PC-3 (cell line): ENCODE data around the gene LMO1.

Experiments
- EZH2 ChIP-seq: fragments of 300-600 bp; sonication (generic); IDR thresholded peaks from one replicate; pipeline ENCODE4 v1.6.1; 2017; ENCODE audit warnings: antibody characterized with exemption, mild to moderate bottlenecking, low read length; ENCODE audit not compliant: unreplicated experiment
- EZH2phosphoT487 ChIP-seq: fragments of 300-600 bp; sonication (generic); IDR thresholded peaks from 2 replicates; pipeline ENCODE4 v1.6.1; 2018; ENCODE audit warnings: mild to moderate bottlenecking, antibody characterized with exemption, low read length, borderline replicate concordance
- TF ChIP-seq, protein P1 (sequence below): fragments of 300-600 bp; sonication (generic); conservative IDR thresholded peaks from 2 replicates; pipeline ENCODE4 v1.5.1; 2017; ENCODE audit warnings: antibody characterized with exemption, low read depth, mild to moderate bottlenecking, low read length

DNA sequence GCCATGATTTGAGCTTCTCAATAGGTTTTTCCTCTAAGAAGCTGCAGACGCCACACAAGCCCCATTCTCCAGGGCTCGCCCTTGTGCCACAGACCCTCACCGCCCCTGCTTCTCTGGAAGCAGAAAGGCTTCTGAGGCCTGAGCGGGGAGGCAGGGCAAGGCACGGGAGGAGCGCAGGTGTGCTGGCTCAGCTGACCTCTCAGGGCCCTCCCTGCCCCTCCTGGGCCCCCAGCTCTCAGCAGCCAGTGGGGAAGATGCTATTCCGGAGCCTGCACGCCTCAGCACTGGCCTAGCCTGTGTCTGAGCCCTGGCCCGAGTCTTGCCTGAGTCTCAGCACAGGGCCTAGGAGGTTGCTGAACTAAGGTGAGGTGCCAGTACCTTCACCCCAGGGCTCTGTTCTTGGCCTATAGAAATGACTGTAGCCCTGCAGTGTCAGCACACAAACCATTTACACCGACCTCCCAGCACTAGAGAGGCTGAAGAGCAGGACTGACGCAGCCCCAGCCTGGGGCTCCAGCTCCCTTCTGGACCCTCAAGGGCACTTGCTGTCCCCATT, 47.1 kb upstream of the LMO1 start:
- TF ChIP-seq, protein P1, sequence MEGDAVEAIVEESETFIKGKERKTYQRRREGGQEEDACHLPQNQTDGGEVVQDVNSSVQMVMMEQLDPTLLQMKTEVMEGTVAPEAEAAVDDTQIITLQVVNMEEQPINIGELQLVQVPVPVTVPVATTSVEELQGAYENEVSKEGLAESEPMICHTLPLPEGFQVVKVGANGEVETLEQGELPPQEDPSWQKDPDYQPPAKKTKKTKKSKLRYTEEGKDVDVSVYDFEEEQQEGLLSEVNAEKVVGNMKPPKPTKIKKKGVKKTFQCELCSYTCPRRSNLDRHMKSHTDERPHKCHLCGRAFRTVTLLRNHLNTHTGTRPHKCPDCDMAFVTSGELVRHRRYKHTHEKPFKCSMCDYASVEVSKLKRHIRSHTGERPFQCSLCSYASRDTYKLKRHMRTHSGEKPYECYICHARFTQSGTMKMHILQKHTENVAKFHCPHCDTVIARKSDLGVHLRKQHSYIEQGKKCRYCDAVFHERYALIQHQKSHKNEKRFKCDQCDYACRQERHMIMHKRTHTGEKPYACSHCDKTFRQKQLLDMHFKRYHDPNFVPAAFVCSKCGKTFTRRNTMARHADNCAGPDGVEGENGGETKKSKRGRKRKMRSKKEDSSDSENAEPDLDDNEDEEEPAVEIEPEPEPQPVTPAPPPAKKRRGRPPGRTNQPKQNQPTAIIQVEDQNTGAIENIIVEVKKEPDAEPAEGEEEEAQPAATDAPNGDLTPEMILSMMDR = no peak
- TF ChIP-seq EZH2 (no peak), EZH2phosphoT487 (no peak)
